ENCODE measurements around the gene TIMP1. TPM values are rescaled to one million over a fixed set of nuclear protein-coding genes. Genes with fewer than 3 reads are reported as not detected.

Gene TIMP1
- total and polyA plus RNA-seq, 2 experiments from 2014 or later = 4,277 to 13,908 TPM

DNA sequence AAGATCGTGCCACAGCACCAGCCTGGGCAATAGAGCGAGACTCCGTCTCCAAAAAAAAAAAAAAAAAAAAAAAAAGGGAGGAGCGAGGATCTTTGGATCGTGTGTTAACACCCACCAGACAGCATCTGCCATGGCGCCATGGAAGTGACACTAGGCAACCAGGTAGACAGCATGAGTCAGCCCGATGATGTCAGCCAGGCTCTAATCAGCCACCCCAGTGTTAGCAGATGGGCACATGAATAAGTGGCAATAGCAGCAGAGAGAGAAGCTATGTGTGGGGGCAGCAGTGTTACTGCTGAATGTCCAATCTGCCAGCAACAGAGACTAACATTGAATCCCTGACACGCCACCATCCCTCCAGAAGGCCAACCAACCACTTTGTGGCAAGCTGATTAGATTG, 30.8 kb downstream of the TIMP1 start:
- H3K9me2 ChIP-seq (ENCODE audit: insufficient read depth) = no peaks in the 10 kb centered on the region
- no peak overlapping the region for H2AFZ ChIP-seq
- H3K27me3 ChIP-seq (replicated peaks; ENCODE audit: insufficient read depth) = no peaks in the 10 kb centered on the region
- no peaks in the 10 kb centered on the region for H3K79me2 ChIP-seq (ENCODE audit: insufficient read depth)
- no peak for TF ChIP-seq EZH2phosphoT487 (IDR thresholded peaks at IDR 0.05; ENCODE audit: insufficient read depth, low read depth)
- TF ChIP-seq EZH2 (IDR thresholded peaks at IDR 0.05; ENCODE audit: insufficient read depth, poor library complexity, severe bottlenecking) = no peak
- H3K36me3 ChIP-seq (ENCODE audit: low read depth) = no peaks in the 10 kb centered on the region
- no peak overlapping the region for H3K9ac ChIP-seq
- no peaks in the 10 kb centered on the region for H3F3A ChIP-seq (ENCODE audit: insufficient read depth)
- no peak overlapping the region for H3K27ac ChIP-seq
- H3K4me2 ChIP-seq (ENCODE audit: unreplicated experiment) = no peak overlapping the region
- no peaks in the 10 kb centered on the region for H3K4me1 ChIP-seq (ENCODE audit: insufficient read depth)
- no peaks in the 10 kb centered on the region for H4K20me1 ChIP-seq (ENCODE audit: insufficient read depth)
- H3K9me3 ChIP-seq (ENCODE audit: low read depth) = no peaks in the 10 kb centered on the region
- in situ Hi-C loops (cut with MboI) = no loop called here
- 75 to 77% methylated on average over 5 to 6 of the region's 8 CpGs for WGBS, 2 experiments (ENCODE audit: low coverage in 1 of 2, low lambda C conversion rate in 2 of 2, missing lambda C conversion rate in 2 of 2)
- no peak overlapping the region for H3K4me3 ChIP-seq
- no peak for DNase-seq

DNA sequence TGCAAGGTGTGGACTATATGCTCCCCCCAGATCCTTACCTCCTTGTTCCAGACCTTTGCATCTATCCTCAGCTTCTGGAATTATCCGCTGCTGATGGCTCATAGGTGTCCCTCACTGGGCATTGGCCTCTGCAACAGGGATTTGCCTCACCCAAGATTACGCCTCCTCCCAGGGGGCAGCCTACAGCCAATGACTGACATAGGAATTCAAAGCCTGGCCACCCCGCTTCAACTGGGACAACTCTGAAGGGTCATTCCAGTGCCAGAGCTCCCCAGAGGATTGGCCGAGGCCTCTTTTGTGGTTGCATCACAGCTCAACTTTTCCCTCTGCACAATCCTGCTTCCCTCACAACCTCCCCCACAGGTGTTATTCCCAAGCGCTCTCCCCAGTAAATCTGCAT, 32.4 kb downstream of the TIMP1 start:
- in situ Hi-C loops (cut with MboI) = no loop called here

DNA sequence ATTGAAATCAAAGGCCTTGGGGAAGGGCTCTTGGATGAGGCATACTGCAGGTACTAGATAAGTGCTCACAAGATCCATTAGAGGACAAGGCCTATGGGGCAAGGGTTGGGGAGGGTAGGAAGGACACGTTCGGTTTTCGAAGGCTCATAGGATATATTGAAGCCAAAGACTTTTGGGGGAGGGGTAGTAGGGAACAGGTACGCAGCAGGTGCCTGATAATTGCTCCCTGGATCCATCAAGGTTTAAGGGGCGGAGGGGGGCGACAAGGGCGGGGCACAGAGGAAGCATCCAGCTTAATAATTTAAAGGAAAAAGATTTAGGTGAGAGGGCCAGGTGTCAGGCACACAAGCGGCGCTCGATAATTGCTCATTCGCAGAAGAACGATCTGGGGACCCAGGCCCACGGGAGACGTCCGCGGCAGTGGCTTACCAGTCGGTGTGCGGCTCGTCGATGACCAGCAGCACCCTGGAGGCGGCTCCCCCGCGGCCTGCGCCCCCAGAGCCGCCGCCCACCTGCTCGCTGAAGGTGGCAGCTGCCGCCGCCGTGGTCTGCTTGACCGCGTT, 36.8 kb downstream of the TIMP1 start:
- no peaks in the 10 kb centered on the region for H3K4me1 ChIP-seq (ENCODE audit: insufficient read depth)
- 39 to 54% methylated on average over 13 to 23 of the region's 32 CpGs for WGBS, 2 experiments (ENCODE audit: low coverage in 1 of 2, low lambda C conversion rate in 2 of 2, missing lambda C conversion rate in 2 of 2)
- peak overlapping the region; percentile 55; the same call in 1 of the 2 replicates for H3K4me3 ChIP-seq
- H2AFZ ChIP-seq = no peak overlapping the region
- peak overlapping the region; percentile 34 for H3K4me2 ChIP-seq (ENCODE audit: unreplicated experiment)
- H3K36me3 ChIP-seq (ENCODE audit: low read depth) = no peaks in the 10 kb centered on the region
- H3K9me3 ChIP-seq (ENCODE audit: low read depth) = no peaks in the 10 kb centered on the region
- H4K20me1 ChIP-seq (ENCODE audit: insufficient read depth) = no peaks in the 10 kb centered on the region
- no peaks in the 10 kb centered on the region for H3K79me2 ChIP-seq (ENCODE audit: insufficient read depth)
- no peak for DNase-seq
- no peaks in the 10 kb centered on the region for H3K27me3 ChIP-seq (replicated peaks; ENCODE audit: insufficient read depth)
- no peaks in the 10 kb centered on the region for H3F3A ChIP-seq (ENCODE audit: insufficient read depth)
- no peak overlapping the region for H3K9ac ChIP-seq
- in situ Hi-C loops (cut with MboI) = no loop called here
- no peaks in the 10 kb centered on the region for H3K9me2 ChIP-seq (ENCODE audit: insufficient read depth)
- TF ChIP-seq EZH2 (IDR thresholded peaks at IDR 0.05; ENCODE audit: insufficient read depth, poor library complexity, severe bottlenecking) = no peak
- no peak for TF ChIP-seq EZH2phosphoT487 (IDR thresholded peaks at IDR 0.05; ENCODE audit: insufficient read depth, low read depth)
- H3K27ac ChIP-seq = no peak overlapping the region

More for the DNA sequence above, 32.4 kb downstream of the TIMP1 start:
- DNase-seq = no peak
- WGBS, 2 experiments (ENCODE audit: low coverage in 1 of 2, low lambda C conversion rate in 2 of 2, missing lambda C conversion rate in 2 of 2) = 53 to 66% methylated on average over 3 to 5 of the region's 5 CpGs
- Histone ChIP-seq H3K9ac (no peak overlapping the region), H3K4me2 (ENCODE audit: unreplicated experiment) (no peak overlapping the region), H3K4me1 (ENCODE audit: insufficient read depth) (no peaks in the 10 kb centered on the region), H3K27ac (no peak overlapping the region), H3K27me3 (replicated peaks; ENCODE audit: insufficient read depth) (no peaks in the 10 kb centered on the region), H3K9me2 (ENCODE audit: insufficient read depth) (no peaks in the 10 kb centered on the region), H3K4me3 (no peak overlapping the region), H2AFZ (no peak overlapping the region), H3K36me3 (ENCODE audit: low read depth) (no peaks in the 10 kb centered on the region), H3K9me3 (ENCODE audit: low read depth) (no peaks in the 10 kb centered on the region), H3K79me2 (ENCODE audit: insufficient read depth) (no peaks in the 10 kb centered on the region), H4K20me1 (ENCODE audit: insufficient read depth) (no peaks in the 10 kb centered on the region), H3F3A (ENCODE audit: insufficient read depth) (no peaks in the 10 kb centered on the region)
- TF ChIP-seq EZH2 (IDR thresholded peaks at IDR 0.05; ENCODE audit: insufficient read depth, poor library complexity, severe bottlenecking) = no peak
- no peak for TF ChIP-seq EZH2phosphoT487 (IDR thresholded peaks at IDR 0.05; ENCODE audit: insufficient read depth, low read depth)

DNA sequence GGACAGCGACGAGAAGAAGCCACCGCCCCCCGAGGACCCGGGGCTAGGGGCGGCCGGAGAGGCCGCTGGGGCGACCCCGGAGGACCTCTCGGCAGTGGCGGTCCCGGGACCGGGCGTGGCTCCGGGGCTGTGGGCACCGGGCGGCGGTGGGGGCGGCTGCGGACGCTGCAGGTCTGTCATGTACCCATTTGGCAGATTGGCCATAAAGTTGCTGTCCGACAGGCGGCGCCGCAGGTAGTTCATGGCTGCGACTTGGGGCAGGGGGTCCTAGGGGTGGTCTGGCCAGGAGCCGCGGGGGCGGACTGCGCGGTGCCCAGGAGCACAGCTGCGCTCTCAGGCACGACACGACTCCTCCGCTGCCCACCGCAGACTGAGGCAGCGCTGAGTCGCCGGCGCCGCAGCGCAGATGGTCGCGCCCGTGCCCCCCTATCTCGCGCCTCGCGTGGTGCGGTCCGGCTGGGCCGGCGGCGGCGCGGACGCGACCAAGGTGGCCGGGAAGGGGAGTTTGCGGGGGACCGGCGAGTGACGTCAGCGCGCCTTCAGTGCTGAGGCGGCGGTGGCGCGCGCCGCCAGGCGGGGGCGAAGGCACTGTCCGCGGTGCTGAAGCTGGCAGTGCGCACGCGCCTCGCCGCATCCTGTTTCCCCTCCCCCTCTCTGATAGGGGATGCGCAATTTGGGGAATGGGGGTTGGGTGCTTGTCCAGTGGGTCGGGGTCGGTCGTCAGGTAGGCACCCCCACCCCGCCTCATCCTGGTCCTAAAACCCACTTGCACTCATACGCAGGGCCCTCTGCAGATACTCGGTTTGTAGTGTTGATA, 37.5 kb downstream of the TIMP1 start, which contains the start of gene SYN1:
TSS of gene SYN1 (minus strand) at position 372 of the 817 bp plus-strand sequence. CDS start at position 243, 129 bp downstream.
- peak within 1 kb of the TSS; percentile 55 for H3K4me3 ChIP-seq
- H3K27ac ChIP-seq = no peak within 1 kb of the TSS
- H4K20me1 ChIP-seq (ENCODE audit: insufficient read depth) = no peaks in the 10 kb centered on the region
- no peaks in the 10 kb centered on the region for H3F3A ChIP-seq (ENCODE audit: insufficient read depth)
- DNase-seq = peak; percentile 89
- peak within 1 kb of the TSS; percentile 34 for H3K4me2 ChIP-seq (ENCODE audit: unreplicated experiment)
- H3K9ac ChIP-seq = no peak within 1 kb of the TSS
- 0 out of 2 replicates have a peak within 1 kb of the TSS, but pooled peaks have one; percentile 20 for H2AFZ ChIP-seq
- no peaks in the 10 kb centered on the region for H3K27me3 ChIP-seq (replicated peaks; ENCODE audit: insufficient read depth)
- H3K4me1 ChIP-seq (ENCODE audit: insufficient read depth) = no peaks in the 10 kb centered on the region
- no peaks in the 10 kb centered on the region for H3K9me2 ChIP-seq (ENCODE audit: insufficient read depth)
- in situ Hi-C loops (cut with MboI) = no loop called here
- 1 to 3% methylated on average over 23 to 31 of the region's 88 CpGs for WGBS, 2 experiments (ENCODE audit: low coverage in 1 of 2, low lambda C conversion rate in 2 of 2, missing lambda C conversion rate in 2 of 2)
- H3K9me3 ChIP-seq (ENCODE audit: low read depth) = no peaks in the 10 kb centered on the region
- H3K79me2 ChIP-seq (ENCODE audit: insufficient read depth) = no peaks in the 10 kb centered on the region
- no peaks in the 10 kb centered on the region for H3K36me3 ChIP-seq (ENCODE audit: low read depth)
- no peak for TF ChIP-seq EZH2phosphoT487 (IDR thresholded peaks at IDR 0.05; ENCODE audit: insufficient read depth, low read depth)
- TF ChIP-seq EZH2 (IDR thresholded peaks at IDR 0.05; ENCODE audit: insufficient read depth, poor library complexity, severe bottlenecking) = no peak

Data from GM23248 (cell line).